Measurements from ENCODE around the gene ATP8A2. TPM values are rescaled to one million over a fixed set of nuclear protein-coding genes. Genes with fewer than 3 reads are reported as not detected.

The ATP8A2 gene
- polyA plus RNA-seq, 1 donor from 2014 or later = 11.9 TPM

GRCh38 chr13:25768838-25769237, 397.1 kb downstream of the ATP8A2 start:
- TF ChIP-seq TAF1 (IDR thresholded peaks at IDR 0.05; ENCODE audit: low read depth) (no peak), EP300 (conservative IDR thresholded peaks at IDR 0.05; ENCODE audit: poor library complexity, severe bottlenecking) (no peak), MXI1 (conservative IDR thresholded peaks at IDR 0.05; ENCODE audit: poor library complexity, severe bottlenecking) (no peak), EZH2 (IDR thresholded peaks at IDR 0.05; ENCODE audit: borderline replicate concordance, insufficient read depth, low read length, poor library complexity, severe bottlenecking) (no peak), POLR2AphosphoS5 (IDR thresholded peaks at IDR 0.05) (no peak), RAD21 (conservative IDR thresholded peaks at IDR 0.05) (no peak), CTCF (IDR thresholded peaks at IDR 0.05; ENCODE audit: poor library complexity, severe bottlenecking) (no peak), REST (IDR thresholded peaks at IDR 0.05; ENCODE audit: borderline replicate concordance) (no peak), SMC3 (conservative IDR thresholded peaks at IDR 0.05; ENCODE audit: poor library complexity) (no peak)
- no peaks in the 10 kb centered on the region for H3K9me2 ChIP-seq (ENCODE audit: insufficient read depth, low read length)
- H3K27me3 ChIP-seq (ENCODE audit: insufficient read depth, low read depth, low read length) = no peaks in the 10 kb centered on the region
- H4K20me1 ChIP-seq (ENCODE audit: insufficient read depth) = no peaks in the 10 kb centered on the region
- no peaks in the 10 kb centered on the region for H3K9me3 ChIP-seq (ENCODE audit: low read length)
- no peak overlapping the region for H3K4me3 ChIP-seq (ENCODE audit: low read length)
- no peaks in the 10 kb centered on the region for H3K79me2 ChIP-seq (replicated peaks; ENCODE audit: insufficient read depth, low read length)
- H3F3A ChIP-seq (ENCODE audit: insufficient read depth, low read length, poor library complexity, severe bottlenecking) = no peaks in the 10 kb centered on the region
- no peak overlapping the region for H3K27ac ChIP-seq (ENCODE audit: low read length)
- no peak overlapping the region for H3K9ac ChIP-seq (ENCODE audit: low read length)
- H3K36me3 ChIP-seq (ENCODE audit: insufficient read depth, low read length) = no peaks in the 10 kb centered on the region
- no peak overlapping the region for H2AFZ ChIP-seq (ENCODE audit: low read depth, low read length)
- H3K4me2 ChIP-seq (ENCODE audit: low read length) = no peak overlapping the region

- Histone ChIP-seq H4K20me1 (ENCODE audit: insufficient read depth) (no peaks in the 10 kb centered on the region), H2AFZ (ENCODE audit: low read depth, low read length) (no peak overlapping the region), H3K27ac (ENCODE audit: low read length) (no peak overlapping the region), H3K4me2 (ENCODE audit: low read length) (no peak overlapping the region), H3K9ac (ENCODE audit: low read length) (no peak overlapping the region), H3K4me3 (ENCODE audit: low read length) (no peak overlapping the region), H3K9me3 (ENCODE audit: low read length) (no peaks in the 10 kb centered on the region), H3F3A (ENCODE audit: insufficient read depth, low read length, poor library complexity, severe bottlenecking) (no peaks in the 10 kb centered on the region), H3K36me3 (ENCODE audit: insufficient read depth, low read length) (no peaks in the 10 kb centered on the region), H3K9me2 (ENCODE audit: insufficient read depth, low read length) (no peaks in the 10 kb centered on the region), H3K79me2 (replicated peaks; ENCODE audit: insufficient read depth, low read length) (no peaks in the 10 kb centered on the region), H3K27me3 (ENCODE audit: insufficient read depth, low read depth, low read length) (no peaks in the 10 kb centered on the region)
- TF ChIP-seq MXI1 (conservative IDR thresholded peaks at IDR 0.05; ENCODE audit: poor library complexity, severe bottlenecking) (no peak), POLR2AphosphoS5 (IDR thresholded peaks at IDR 0.05) (no peak), EZH2 (IDR thresholded peaks at IDR 0.05; ENCODE audit: borderline replicate concordance, insufficient read depth, low read length, poor library complexity, severe bottlenecking) (no peak), EP300 (conservative IDR thresholded peaks at IDR 0.05; ENCODE audit: poor library complexity, severe bottlenecking) (no peak), TAF1 (IDR thresholded peaks at IDR 0.05; ENCODE audit: low read depth) (no peak), CTCF (IDR thresholded peaks at IDR 0.05; ENCODE audit: poor library complexity, severe bottlenecking) (no peak), SMC3 (conservative IDR thresholded peaks at IDR 0.05; ENCODE audit: poor library complexity) (no peak), RAD21 (conservative IDR thresholded peaks at IDR 0.05) (no peak), REST (IDR thresholded peaks at IDR 0.05; ENCODE audit: borderline replicate concordance) (no peak)
Measured at GRCh38 chr13:25770601-25771000, 398.8 kb downstream of the ATP8A2 start.
